NCI-H69 (cell line): ENCODE results near the gene TUBA1C.
A peak's percentile ranks its signal among the peaks of the same experiment; 100 is the strongest.
"Not testable (repeated sequence)": the region's sequence is repeated elsewhere in the genome, so short reads cannot be mapped to it uniquely, and the experiment has no call there.

Experiments used
- DNase-seq: peaks from one replicate; lab custom pipeline; 2025; lab: John Stamatoyannopoulos, UW

Gene TUBA1C

GRCh38 chr12:49264873-49265792, at the start of gene TUBA1C:
Gene TUBA1C, plus strand, starts transcription at chr12:49265082. Its CDS starts 100 bp downstream, at chr12:49265182.
- DNase-seq: peak; percentile 99

DNA sequence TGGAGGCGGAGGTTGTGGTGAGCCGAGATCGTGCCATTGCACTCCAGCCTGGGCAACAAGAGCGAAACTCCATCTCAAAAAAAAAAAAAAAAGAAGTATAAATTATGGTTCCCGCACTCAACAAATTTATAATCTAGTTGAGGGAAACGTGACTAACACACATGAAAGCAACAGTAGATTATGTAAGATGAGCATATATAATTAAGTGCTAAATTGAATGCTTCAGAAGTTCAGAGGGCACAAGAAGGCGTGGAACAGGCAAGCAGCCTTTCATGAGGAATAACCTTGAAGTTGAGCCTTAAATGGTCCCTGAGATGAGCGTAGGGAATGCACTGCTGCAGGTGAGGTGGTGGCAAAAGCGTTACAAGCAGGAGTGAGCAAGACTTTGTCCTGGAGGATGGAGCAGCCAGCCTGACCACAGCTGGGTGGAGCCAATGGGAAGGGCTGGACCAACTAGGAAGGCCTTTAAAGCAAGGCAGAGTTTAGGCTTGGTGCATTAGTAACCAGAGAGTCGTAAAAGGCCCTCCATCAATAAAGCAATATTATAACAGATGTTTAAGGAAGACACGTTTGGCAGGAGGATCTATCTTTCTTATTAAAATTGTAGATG, 45.4 kb upstream of the TUBA1C start:
- DNase-seq: peak; percentile 89

GRCh38 chr12:49220972-49221371, 43.9 kb upstream of the TUBA1C start:
- no peak for DNase-seq

- DNase-seq: no peak
These were observed 41.8 kb upstream of the TUBA1C start for GRCh38 chr12:49223122-49223521.

DNA sequence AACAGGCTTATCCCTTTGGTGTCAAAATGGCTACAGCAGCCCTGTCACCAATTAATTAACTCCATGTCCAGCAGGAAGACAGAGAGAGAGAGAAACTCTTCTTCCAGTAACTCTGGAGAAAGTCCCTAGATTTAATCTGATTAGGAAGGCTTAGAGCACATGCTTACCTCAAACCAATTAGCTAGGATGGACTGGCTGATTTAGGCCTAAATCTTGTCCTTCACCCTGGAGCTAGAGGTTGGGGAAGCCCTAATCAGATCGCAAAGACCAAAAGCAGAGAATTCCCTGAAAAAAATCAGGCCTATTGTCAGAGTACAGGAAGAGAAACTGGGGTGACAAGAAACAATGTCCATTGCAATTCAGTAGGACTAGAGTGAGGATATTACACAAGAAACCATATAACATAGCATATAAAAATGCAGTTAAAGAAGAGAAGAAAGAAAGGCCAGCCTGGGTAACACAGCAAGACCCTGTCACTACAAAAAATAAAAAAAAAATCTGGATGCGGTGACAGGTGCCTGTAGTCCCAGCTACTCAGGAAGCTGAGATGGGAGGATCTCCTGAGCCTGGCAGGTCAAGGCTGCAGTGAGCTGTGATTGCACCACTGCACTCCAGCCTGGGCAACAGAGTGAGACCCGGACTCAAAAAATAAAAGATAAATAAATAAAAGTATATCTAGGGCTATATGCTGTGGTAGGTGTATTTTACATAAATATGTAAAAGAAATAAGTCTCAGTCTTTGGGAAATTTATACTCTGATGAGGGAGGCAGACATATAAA, 41.1 kb upstream of the TUBA1C start:
- no peak for DNase-seq

- peak; percentile 40 for DNase-seq
These were observed 39.2 kb upstream of the TUBA1C start for GRCh38 chr12:49225576-49226166.

- peak; percentile 86 for DNase-seq
These were observed 37.2 kb upstream of the TUBA1C start for GRCh38 chr12:49227713-49228112.

- DNase-seq: peak; percentile 39
These were observed 36.2 kb upstream of the TUBA1C start for GRCh38 chr12:49228653-49229052.

GRCh38 chr12:49230176-49230804, 34.6 kb upstream of the TUBA1C start:
- DNase-seq: peak; percentile 74

- DNase-seq: no peak
These were observed 34.1 kb upstream of the TUBA1C start for GRCh38 chr12:49230805-49231194.

- DNase-seq: peak; percentile 91
These were observed 32.8 kb upstream of the TUBA1C start for GRCh38 chr12:49231878-49232655.

DNA sequence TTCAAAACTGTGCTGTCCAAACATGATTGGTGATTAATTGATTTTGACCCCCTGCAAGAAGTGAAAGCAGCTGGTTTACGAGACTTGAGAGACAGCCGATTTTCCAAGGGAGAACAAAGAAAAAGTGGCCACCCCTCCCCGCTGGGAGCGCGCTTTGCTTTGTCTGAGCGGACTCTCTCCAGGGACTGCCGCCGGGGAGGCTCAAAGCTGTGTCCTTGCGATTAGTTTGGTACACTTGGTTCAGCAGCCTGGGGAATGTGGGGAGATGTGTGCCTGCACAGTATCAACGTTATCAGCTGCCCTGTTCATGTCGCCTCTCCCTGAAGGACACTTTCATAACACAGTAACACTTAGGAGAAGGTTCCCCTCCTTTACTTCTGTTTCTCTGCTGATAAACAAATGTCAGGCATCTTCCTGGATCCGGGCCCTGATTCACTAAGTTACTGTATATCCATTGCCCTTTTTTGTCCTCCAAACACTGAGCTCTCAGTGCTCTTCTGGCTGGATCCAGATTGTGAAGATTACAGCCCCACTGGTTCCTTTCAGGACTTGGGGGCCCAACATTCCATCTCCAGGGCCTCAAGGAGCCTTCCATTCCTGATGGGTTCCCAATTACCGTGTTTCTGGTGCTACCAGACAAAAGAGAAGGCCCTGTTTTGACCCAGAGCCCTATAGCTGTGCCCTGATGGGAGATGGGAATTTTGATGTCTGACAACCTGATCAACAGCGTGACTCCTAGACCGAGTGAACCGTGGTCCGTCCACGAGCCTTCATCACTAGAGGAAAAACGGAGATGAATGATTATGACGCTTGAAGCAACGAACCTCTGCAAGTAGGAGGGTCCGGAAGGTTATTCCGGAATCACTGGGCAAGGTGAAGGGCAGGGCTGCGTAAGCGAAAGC, 31.7 kb upstream of the TUBA1C start:
- peak; percentile 97 for DNase-seq

- DNase-seq: peak; percentile 93
These were observed 30.9 kb upstream of the TUBA1C start for GRCh38 chr12:49233842-49234526.

DNA sequence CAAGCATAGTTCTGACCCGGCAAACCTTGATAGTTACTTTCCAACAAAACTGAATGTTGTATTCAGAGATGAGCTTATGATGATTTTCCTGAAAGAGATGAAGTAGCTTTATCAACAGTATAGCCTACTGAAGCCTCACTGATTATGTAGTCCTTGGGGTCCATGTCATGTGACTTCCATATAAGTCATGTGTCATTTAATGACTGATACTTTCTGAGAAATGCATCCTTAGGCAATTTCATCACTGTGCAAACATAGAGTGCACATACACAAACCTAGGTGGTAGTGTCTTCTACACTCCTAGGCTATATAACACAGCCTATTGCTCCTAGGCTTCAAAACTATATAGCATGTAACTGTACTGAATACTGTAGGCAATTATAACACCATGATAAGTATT, 28.5 kb upstream of the TUBA1C start:
- DNase-seq: no peak

- DNase-seq: no peak
These were observed 21.3 kb upstream of the TUBA1C start for GRCh38 chr12:49243631-49244030.

DNA sequence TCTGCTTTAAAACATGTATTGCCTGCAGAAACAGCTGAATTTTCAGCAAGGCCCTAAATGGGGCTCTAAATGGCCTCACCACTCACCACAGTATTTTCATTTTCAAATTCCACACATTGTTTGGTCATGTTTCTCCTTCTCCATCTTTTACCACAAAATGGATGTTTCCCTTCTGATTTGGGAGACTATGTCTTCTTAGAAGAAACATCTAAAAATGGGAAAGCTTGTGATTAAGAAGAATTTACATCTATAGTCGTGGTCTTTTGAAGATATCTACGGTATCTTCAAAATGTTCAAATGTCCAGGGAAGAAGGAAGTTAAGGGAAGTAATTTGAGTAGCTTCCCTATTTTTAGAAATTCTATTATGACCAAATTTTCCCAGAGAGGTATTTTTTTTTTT, 20.7 kb upstream of the TUBA1C start:
- no peak for DNase-seq

- no peak for DNase-seq
These were observed 13.5 kb upstream of the TUBA1C start for GRCh38 chr12:49251357-49251756.

DNA sequence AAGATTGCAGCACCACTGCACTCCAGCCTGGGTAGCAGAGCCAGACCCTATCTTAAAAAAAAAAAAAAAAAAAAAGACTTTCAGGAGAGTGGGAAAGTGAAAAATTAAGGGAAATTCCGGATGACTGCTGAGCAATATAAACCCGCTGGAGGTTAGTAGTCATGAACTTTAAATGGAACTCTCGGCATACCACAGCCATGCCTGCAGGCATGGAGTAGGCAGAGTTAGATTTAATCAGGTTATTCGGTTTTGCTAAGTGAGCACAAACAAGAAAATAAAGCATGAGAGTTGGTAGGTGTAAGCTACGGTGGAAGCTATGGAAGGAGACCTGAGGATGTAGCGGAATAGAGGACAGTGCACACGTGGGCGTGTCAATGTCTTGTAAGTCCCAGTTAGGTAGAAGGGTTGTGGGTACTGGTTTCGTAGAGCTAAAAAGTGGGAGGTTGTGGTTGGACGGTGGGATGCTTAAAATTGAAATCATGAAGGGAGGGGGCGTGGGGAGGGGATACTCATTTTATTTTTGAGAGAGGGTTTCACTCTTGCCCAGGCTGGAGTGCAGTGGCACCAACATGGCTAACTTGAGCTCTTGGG, 11.8 kb upstream of the TUBA1C start:
- no peak for DNase-seq

DNA sequence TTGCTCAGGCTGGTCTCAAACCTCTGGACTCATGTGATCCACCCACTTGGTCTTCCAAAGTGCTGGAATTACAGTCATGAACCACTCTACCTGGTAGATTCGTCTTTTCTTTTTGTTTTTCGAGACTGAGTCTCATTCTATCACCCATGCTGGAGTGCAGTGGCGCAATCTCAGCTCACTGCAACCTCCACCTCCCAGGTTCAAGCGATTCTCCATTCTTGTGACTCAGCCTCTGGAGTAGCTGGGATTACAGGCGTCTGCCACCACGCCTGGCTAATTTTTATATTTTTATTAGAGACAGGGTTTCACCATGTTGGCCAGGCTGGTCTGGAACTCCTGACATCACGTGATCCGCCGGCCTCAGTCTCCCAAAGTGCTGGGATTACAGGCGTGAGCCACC, 9.4 kb upstream of the TUBA1C start:
- not testable (repeated sequence) for DNase-seq
